Measurements from ENCODE around the gene ZDHHC19. TPM values are rescaled to one million over a fixed set of nuclear protein-coding genes. Genes with fewer than 3 reads are reported as not detected.

The ZDHHC19 gene
- total RNA-seq: not detected
- long read RNA-seq: 0 reads

GRCh38 chr3:196210673-196211556 lies at the start of gene ZDHHC19:
TSS of gene ZDHHC19 (minus strand) at chr3:196211400. CDS start at chr3:196211315, 85 bp downstream.
- intact Hi-C loops (cut with micrococcal nuclease): no loop called here
- H3K4me1 ChIP-seq: peaks cover 4% of the 10 kb centered on the region
- DNase-seq: no peak
- H3K36me3 ChIP-seq: no peaks in the 10 kb centered on the region
- TF ChIP-seq CTCF (IDR thresholded peaks at IDR 0.05; ENCODE audit: borderline replicate concordance): no peak
- no peaks in the 10 kb centered on the region for H3K9me3 ChIP-seq (replicated peaks)
- H3K27ac ChIP-seq (replicated peaks): no peak within 1 kb of the TSS
- H3K27me3 ChIP-seq (ENCODE audit: low read depth): peaks cover 55% of the 10 kb centered on the region
- H3K4me3 ChIP-seq: no peak within 1 kb of the TSS

- Histone ChIP-seq H3K27me3 (ENCODE audit: low read depth) (no peaks in the 10 kb centered on the region), H3K4me3 (no peak overlapping the region), H3K36me3 (peaks cover 55% of the 10 kb centered on the region), H3K27ac (replicated peaks) (no peak overlapping the region), H3K4me1 (no peaks in the 10 kb centered on the region), H3K9me3 (replicated peaks) (no peaks in the 10 kb centered on the region)
- TF ChIP-seq CTCF (IDR thresholded peaks at IDR 0.05; ENCODE audit: borderline replicate concordance): no peak
- no peak for DNase-seq
- intact Hi-C loops (cut with micrococcal nuclease): no loop called here
Observed at GRCh38 chr3:196260784-196261183, 49.6 kb upstream of the ZDHHC19 start.

- peaks cover 38% of the 10 kb centered on the region for H3K36me3 ChIP-seq
- peaks cover 7% of the 10 kb centered on the region for H3K4me1 ChIP-seq
- intact Hi-C loops (cut with micrococcal nuclease): loop anchor here (10.0 kb wide), 1 partner anchor 259 kb away; the partner anchor contains the start of gene SMCO1
- H3K4me3 ChIP-seq: no peak overlapping the region
- no peak for DNase-seq
- no peak overlapping the region for H3K27ac ChIP-seq (replicated peaks)
- TF ChIP-seq CTCF (IDR thresholded peaks at IDR 0.05; ENCODE audit: borderline replicate concordance): no peak
- H3K27me3 ChIP-seq (ENCODE audit: low read depth): no peaks in the 10 kb centered on the region
- no peaks in the 10 kb centered on the region for H3K9me3 ChIP-seq (replicated peaks)
Observed at GRCh38 chr3:196255776-196256175, 44.6 kb upstream of the ZDHHC19 start.

- intact Hi-C loops (cut with micrococcal nuclease): loop anchor here (10.0 kb wide), 1 partner anchor 260 kb away; the partner anchor contains the start of gene SMCO1
- Histone ChIP-seq H3K27me3 (ENCODE audit: low read depth) (no peaks in the 10 kb centered on the region), H3K27ac (replicated peaks) (no peak overlapping the region), H3K36me3 (peaks cover 33% of the 10 kb centered on the region), H3K4me3 (no peak overlapping the region), H3K9me3 (replicated peaks) (no peaks in the 10 kb centered on the region), H3K4me1 (peaks cover 7% of the 10 kb centered on the region)
- no peak for TF ChIP-seq CTCF (IDR thresholded peaks at IDR 0.05; ENCODE audit: borderline replicate concordance)
- no peak for DNase-seq
Observed at GRCh38 chr3:196254376-196255283, 43.4 kb upstream of the ZDHHC19 start.

- Histone ChIP-seq H3K9me3 (replicated peaks) (no peaks in the 10 kb centered on the region), H3K27me3 (ENCODE audit: low read depth) (no peaks in the 10 kb centered on the region), H3K36me3 (peaks cover 48% of the 10 kb centered on the region), H3K27ac (replicated peaks) (no peak overlapping the region), H3K4me1 (peaks cover 7% of the 10 kb centered on the region), H3K4me3 (no peak overlapping the region)
- intact Hi-C loops (cut with micrococcal nuclease): loop anchor here (10.0 kb wide), 1 partner anchor 263 kb away; the partner anchor contains the start of gene SMCO1
- no peak for DNase-seq
- TF ChIP-seq CTCF (IDR thresholded peaks at IDR 0.05; ENCODE audit: borderline replicate concordance): no peak
Observed at GRCh38 chr3:196251918-196252317, 40.7 kb upstream of the ZDHHC19 start.

All from left ventricle myocardium inferior (tissue), 1 donor.